ENCODE results near the gene CPPED1. TPM values are rescaled to one million over a fixed set of nuclear protein-coding genes. Genes with fewer than 3 reads are reported as not detected.
"Not testable (repeated sequence)": the region's sequence is repeated elsewhere in the genome, so short reads cannot be mapped to it uniquely, and the experiment has no call there.

The CPPED1 gene
- total and polyA plus RNA-seq, 4 donors = 8.8 to 13.3 (median 9.5) TPM

- no peak for DNase-seq (ENCODE audit: low read depth in 4 of 6, low spot score in 6 of 6)
- Histone ChIP-seq H3K9me3 (ENCODE audit: control insufficient read depth, insufficient read depth, low read length) (no peaks in the 10 kb centered on the region), H3K27ac (ENCODE audit: low read depth, low read length) (no peak overlapping the region), H3K4me3 (ENCODE audit: low read depth, low read length) (peak overlapping the region; percentile 69), H3K36me3 (ENCODE audit: control insufficient read depth, insufficient read depth, low read length) (no peaks in the 10 kb centered on the region), H3K4me1 (ENCODE audit: control insufficient read depth, insufficient read depth, low read length) (peaks cover 9% of the 10 kb centered on the region), H3K27me3 (ENCODE audit: control insufficient read depth, insufficient read depth, low read length) (no peaks in the 10 kb centered on the region)
- WGBS (ENCODE audit: insufficient coverage) = 88% methylated on average over 6 of the region's 9 CpGs
Observed at GRCh38 chr16:12804395-12804794, 708 bp upstream of the CPPED1 start.

- no peak for DNase-seq (ENCODE audit: low read depth in 4 of 6, low spot score in 6 of 6)
- H3K27me3 ChIP-seq (ENCODE audit: control insufficient read depth, insufficient read depth, low read length) = no peaks in the 10 kb centered on the region
- no peaks in the 10 kb centered on the region for H3K36me3 ChIP-seq (ENCODE audit: control insufficient read depth, insufficient read depth, low read length)
- H3K4me1 ChIP-seq (ENCODE audit: control insufficient read depth, insufficient read depth, low read length) = peaks cover 9% of the 10 kb centered on the region
- no peaks in the 10 kb centered on the region for H3K9me3 ChIP-seq (ENCODE audit: control insufficient read depth, insufficient read depth, low read length)
- WGBS (ENCODE audit: insufficient coverage) = 74% methylated on average over 5 of the region's 6 CpGs
- no peak overlapping the region for H3K27ac ChIP-seq (ENCODE audit: low read depth, low read length)
- H3K4me3 ChIP-seq (ENCODE audit: low read depth, low read length) = no peak overlapping the region
Observed at GRCh38 chr16:12802661-12803060, 1.0 kb downstream of the CPPED1 start.

GRCh38 chr16:12802048-12802447 is 1.6 kb downstream of the CPPED1 start:
- Histone ChIP-seq H3K4me1 (ENCODE audit: control insufficient read depth, insufficient read depth, low read length) (peaks cover 9% of the 10 kb centered on the region), H3K9me3 (ENCODE audit: control insufficient read depth, insufficient read depth, low read length) (no peaks in the 10 kb centered on the region), H3K4me3 (ENCODE audit: low read depth, low read length) (no peak overlapping the region), H3K27ac (ENCODE audit: low read depth, low read length) (no peak overlapping the region), H3K27me3 (ENCODE audit: control insufficient read depth, insufficient read depth, low read length) (no peaks in the 10 kb centered on the region), H3K36me3 (ENCODE audit: control insufficient read depth, insufficient read depth, low read length) (no peaks in the 10 kb centered on the region)
- WGBS (ENCODE audit: insufficient coverage) = 98% methylated on average over 6 of the region's 9 CpGs
- no peak for DNase-seq (ENCODE audit: low read depth in 4 of 6, low spot score in 6 of 6)

GRCh38 chr16:12801511-12802042 is 2.1 kb downstream of the CPPED1 start:
- no peaks in the 10 kb centered on the region for H3K27me3 ChIP-seq (ENCODE audit: control insufficient read depth, insufficient read depth, low read length)
- H3K36me3 ChIP-seq (ENCODE audit: control insufficient read depth, insufficient read depth, low read length) = no peaks in the 10 kb centered on the region
- H3K4me3 ChIP-seq (ENCODE audit: low read depth, low read length) = no peak overlapping the region
- DNase-seq (ENCODE audit: low read depth in 4 of 6, low spot score in 6 of 6) = peak in 1 of 6 donors; percentile 54
- H3K4me1 ChIP-seq (ENCODE audit: control insufficient read depth, insufficient read depth, low read length) = peaks cover 9% of the 10 kb centered on the region
- WGBS (ENCODE audit: insufficient coverage) = 50% methylated on average over 1 of the region's 4 CpGs
- H3K9me3 ChIP-seq (ENCODE audit: control insufficient read depth, insufficient read depth, low read length) = no peaks in the 10 kb centered on the region
- no peak overlapping the region for H3K27ac ChIP-seq (ENCODE audit: low read depth, low read length)

GRCh38 chr16:12800817-12801216 is 2.9 kb downstream of the CPPED1 start:
- no peak overlapping the region for H3K4me3 ChIP-seq (ENCODE audit: low read depth, low read length)
- peaks cover 9% of the 10 kb centered on the region for H3K4me1 ChIP-seq (ENCODE audit: control insufficient read depth, insufficient read depth, low read length)
- WGBS (ENCODE audit: insufficient coverage) = 87% methylated on average over 3 of the region's 6 CpGs
- no peak for DNase-seq (ENCODE audit: low read depth in 4 of 6, low spot score in 6 of 6)
- H3K9me3 ChIP-seq (ENCODE audit: control insufficient read depth, insufficient read depth, low read length) = no peaks in the 10 kb centered on the region
- H3K27ac ChIP-seq (ENCODE audit: low read depth, low read length) = no peak overlapping the region
- H3K27me3 ChIP-seq (ENCODE audit: control insufficient read depth, insufficient read depth, low read length) = no peaks in the 10 kb centered on the region
- no peaks in the 10 kb centered on the region for H3K36me3 ChIP-seq (ENCODE audit: control insufficient read depth, insufficient read depth, low read length)

- not testable (repeated sequence) for H3K4me1 ChIP-seq (ENCODE audit: control insufficient read depth, insufficient read depth, low read length); H3K27ac ChIP-seq (ENCODE audit: low read depth, low read length); H3K4me3 ChIP-seq (ENCODE audit: low read depth, low read length); H3K9me3 ChIP-seq (ENCODE audit: control insufficient read depth, insufficient read depth, low read length); H3K27me3 ChIP-seq (ENCODE audit: control insufficient read depth, insufficient read depth, low read length); H3K36me3 ChIP-seq (ENCODE audit: control insufficient read depth, insufficient read depth, low read length); DNase-seq (ENCODE audit: low read depth in 4 of 6, low spot score in 6 of 6)
- WGBS (ENCODE audit: insufficient coverage) = 88% methylated on average over 6 of the region's 8 CpGs
Observed at GRCh38 chr16:12799996-12800395, 3.7 kb downstream of the CPPED1 start.

- Histone ChIP-seq H3K4me1 (ENCODE audit: control insufficient read depth, insufficient read depth, low read length) (peaks cover 5% of the 10 kb centered on the region), H3K27ac (ENCODE audit: low read depth, low read length) (no peak overlapping the region), H3K27me3 (ENCODE audit: control insufficient read depth, insufficient read depth, low read length) (no peaks in the 10 kb centered on the region), H3K4me3 (ENCODE audit: low read depth, low read length) (no peak overlapping the region), H3K9me3 (ENCODE audit: control insufficient read depth, insufficient read depth, low read length) (no peaks in the 10 kb centered on the region), H3K36me3 (ENCODE audit: control insufficient read depth, insufficient read depth, low read length) (no peaks in the 10 kb centered on the region)
- 75% methylated on average over 1 of the region's 5 CpGs for WGBS (ENCODE audit: insufficient coverage)
- peak in 1 of 6 donors; percentile 11 for DNase-seq (ENCODE audit: low read depth in 4 of 6, low spot score in 6 of 6)
Observed at GRCh38 chr16:12798846-12799245, 4.8 kb downstream of the CPPED1 start.

GRCh38 chr16:12798171-12798570 is 5.5 kb downstream of the CPPED1 start:
- Histone ChIP-seq H3K4me1 (ENCODE audit: control insufficient read depth, insufficient read depth, low read length) (no peaks in the 10 kb centered on the region), H3K27me3 (ENCODE audit: control insufficient read depth, insufficient read depth, low read length) (no peaks in the 10 kb centered on the region), H3K4me3 (ENCODE audit: low read depth, low read length) (no peak overlapping the region), H3K9me3 (ENCODE audit: control insufficient read depth, insufficient read depth, low read length) (no peaks in the 10 kb centered on the region), H3K27ac (ENCODE audit: low read depth, low read length) (no peak overlapping the region), H3K36me3 (ENCODE audit: control insufficient read depth, insufficient read depth, low read length) (no peaks in the 10 kb centered on the region)
- no peak for DNase-seq (ENCODE audit: low read depth in 4 of 6, low spot score in 6 of 6)

GRCh38 chr16:12796498-12796897 is 7.2 kb downstream of the CPPED1 start:
- no peaks in the 10 kb centered on the region for H3K27me3 ChIP-seq (ENCODE audit: control insufficient read depth, insufficient read depth, low read length)
- no peak overlapping the region for H3K27ac ChIP-seq (ENCODE audit: low read depth, low read length)
- H3K36me3 ChIP-seq (ENCODE audit: control insufficient read depth, insufficient read depth, low read length) = no peaks in the 10 kb centered on the region
- no peaks in the 10 kb centered on the region for H3K4me1 ChIP-seq (ENCODE audit: control insufficient read depth, insufficient read depth, low read length)
- no peak overlapping the region for H3K4me3 ChIP-seq (ENCODE audit: low read depth, low read length)
- no peak for DNase-seq (ENCODE audit: low read depth in 4 of 6, low spot score in 6 of 6)
- no peaks in the 10 kb centered on the region for H3K9me3 ChIP-seq (ENCODE audit: control insufficient read depth, insufficient read depth, low read length)
- WGBS (ENCODE audit: insufficient coverage) = no CpG with 5 or more reads among the region's 5 CpGs

GRCh38 chr16:12794486-12795387 is 8.9 kb downstream of the CPPED1 start:
- Histone ChIP-seq H3K36me3 (ENCODE audit: control insufficient read depth, insufficient read depth, low read length) (no peaks in the 10 kb centered on the region), H3K9me3 (ENCODE audit: control insufficient read depth, insufficient read depth, low read length) (no peaks in the 10 kb centered on the region), H3K27me3 (ENCODE audit: control insufficient read depth, insufficient read depth, low read length) (no peaks in the 10 kb centered on the region), H3K27ac (ENCODE audit: low read depth, low read length) (no peak overlapping the region), H3K4me3 (ENCODE audit: low read depth, low read length) (no peak overlapping the region), H3K4me1 (ENCODE audit: control insufficient read depth, insufficient read depth, low read length) (no peaks in the 10 kb centered on the region)
- peak in 2 of 6 donors; percentile 15 to 29 for DNase-seq (ENCODE audit: low read depth in 4 of 6, low spot score in 6 of 6)
- WGBS (ENCODE audit: insufficient coverage) = 86% methylated on average over 7 of the region's 12 CpGs

All from spinal cord (tissue), 10 donors.